ENCODE measurements around the gene TALDO1. TPM values are rescaled to one million over a fixed set of nuclear protein-coding genes. Genes with fewer than 3 reads are reported as not detected.

TALDO1 gene
- total RNA-seq = 100 to 1,000 TPM in 2 of 5 experiments, 10 to 100 TPM in 3; 61.4 to 272 (median 90.3) TPM
- 100 to 1,000 TPM; 179 to 214 TPM for polyA plus RNA-seq
- 28.1 reads per million, percentile 58 among the genes with 10 or more reads in this experiment for total RNA-seq

DNA sequence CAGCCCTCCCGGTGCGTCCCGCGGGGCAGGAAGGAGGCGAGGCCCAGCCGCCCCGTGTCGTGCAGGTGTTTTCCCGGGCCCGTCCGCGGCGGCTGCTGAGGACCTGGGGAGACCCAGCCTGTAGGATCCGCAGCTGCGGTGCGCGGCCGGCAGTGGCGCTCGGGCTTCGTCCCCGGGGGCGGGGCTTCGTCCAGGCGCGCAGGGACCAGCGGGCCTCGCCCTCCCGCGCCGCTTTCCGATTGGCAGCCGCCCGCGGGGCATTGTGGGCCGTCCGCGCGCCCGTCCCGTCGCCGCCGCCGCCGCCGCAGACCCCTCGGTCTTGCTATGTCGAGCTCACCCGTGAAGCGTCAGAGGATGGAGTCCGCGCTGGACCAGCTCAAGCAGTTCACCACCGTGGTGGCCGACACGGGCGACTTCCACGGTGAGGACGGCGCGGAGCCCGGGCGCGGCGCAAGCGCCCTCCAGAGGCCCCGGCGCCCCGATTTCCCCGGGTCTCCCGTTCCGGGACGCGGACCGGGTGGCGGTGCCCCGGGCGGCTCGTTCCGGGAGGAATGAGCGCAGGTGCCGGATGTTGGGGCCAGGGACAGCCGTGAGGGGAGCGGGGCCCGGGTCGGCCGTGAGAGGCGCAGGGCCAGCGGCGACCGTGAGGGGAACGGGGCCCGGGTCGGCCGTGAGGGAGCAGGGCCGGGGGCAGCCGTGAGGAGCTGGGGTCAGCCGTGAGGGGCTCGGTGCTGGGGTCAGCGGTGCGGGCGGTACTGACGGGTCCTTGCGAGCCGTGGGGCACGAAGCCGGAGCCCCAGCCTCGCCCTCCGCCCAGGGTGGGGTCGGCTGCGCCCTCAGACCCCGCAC is at the start of gene TALDO1:
TALDO1 (plus strand) TSS at position 307 of the 849 bp plus-strand sequence; CDS start at position 325, 18 bp downstream.
- DNase-seq = peak; percentile 54 to 96 (median 60)
- Histone ChIP-seq H3K27me3 (ENCODE audit: control insufficient read depth in 2 of 2, insufficient read depth in 2 of 2, low read length in 2 of 2) (no peaks in the 10 kb centered on the region), H3K27ac (ENCODE audit: low read depth, low read length) (peak within 1 kb of the TSS; percentile 80), H3K4me1 (ENCODE audit: control insufficient read depth in 2 of 2, insufficient read depth in 2 of 2, low read length in 2 of 2) (peaks cover 10% of the 10 kb centered on the region in 2 donors), H3K4me3 (ENCODE audit: low read length) (peak within 1 kb of the TSS; percentile 67), H3K36me3 (ENCODE audit: control insufficient read depth in 2 of 3, insufficient read depth in 3 of 3, low read length in 3 of 3) (peaks cover 0 to 5% (median 0%) of the 10 kb centered on the region in 3 experiments), H3K9me3 (ENCODE audit: control insufficient read depth in 2 of 3, low read length in 3 of 3) (no peaks in the 10 kb centered on the region)
- Mint-ChIP-seq H3K4me3 (peak within 1 kb of the TSS; percentile 80 to 93 (median 88)), H3K9me3 (no peaks in the 10 kb centered on the region), H3K36me3 (no peaks in the 10 kb centered on the region), H3K27me3 (no peaks in the 10 kb centered on the region), H3K4me1 (peaks cover 5 to 28% (median 19%) of the 10 kb centered on the region in 7 donors), H3K27ac (peak within 1 kb of the TSS; percentile 73 to 90 (median 83))
- CTCF ChIA-PET = interaction anchor here (0.6 to 2.9 kb wide), 5 partner anchors 17 to 511 kb away, joined by 3 to 8 read pairs (median 3); partner anchors contain the start of gene PSMD13
- POLR2A ChIA-PET = interaction anchor here (0.8 to 3.1 kb wide), 11 partner anchors 10 to 241 kb away, joined by 3 to 21 read pairs (median 4); partner anchors contain the start of genes GATD1, IRF7 and RNH1
- intact Hi-C loops (cut with micrococcal nuclease) = loop anchor here (1.0 to 5.0 kb wide), 7 partner anchors 17 to 180 kb away; partner anchors contain the start of genes AP2A2 (in 1 of the 2), CHID1 (in 1 of the 2) and GATD1 (in 1 of the 2)
- peak; percentile 92 for ATAC-seq

DNA sequence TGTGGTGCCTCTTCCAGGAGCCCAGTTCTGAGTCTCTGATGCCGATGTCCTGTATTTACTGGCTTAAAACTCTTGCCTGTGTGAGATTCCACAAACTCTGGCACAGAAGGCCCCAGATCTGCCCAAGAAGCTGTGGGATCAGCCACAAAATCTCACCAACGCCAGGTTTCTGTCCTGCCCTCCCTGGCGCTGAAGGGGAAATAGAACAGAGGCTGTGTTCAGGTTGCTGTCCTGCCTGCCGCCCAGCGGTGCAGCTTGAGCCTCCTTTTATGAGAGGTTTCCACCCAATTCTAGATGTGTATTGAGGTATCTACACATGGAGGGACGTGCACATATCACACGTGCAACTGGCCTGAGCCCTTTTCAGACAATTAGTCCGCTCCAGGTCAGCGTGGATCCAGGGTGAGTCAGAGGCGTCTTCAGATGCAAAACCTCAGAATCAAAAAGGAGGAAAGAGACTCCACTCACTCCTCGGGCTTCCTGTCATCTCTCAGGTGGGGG is 49.4 kb upstream of the TALDO1 start:
- peaks cover 0 to 5% (median 0%) of the 10 kb centered on the region in 5 donors for H3K36me3 Mint-ChIP-seq
- H3K4me1 ChIP-seq (ENCODE audit: control insufficient read depth in 2 of 2, insufficient read depth in 2 of 2, low read length in 2 of 2) = peaks cover 13 to 21% of the 10 kb centered on the region in 2 donors

DNA sequence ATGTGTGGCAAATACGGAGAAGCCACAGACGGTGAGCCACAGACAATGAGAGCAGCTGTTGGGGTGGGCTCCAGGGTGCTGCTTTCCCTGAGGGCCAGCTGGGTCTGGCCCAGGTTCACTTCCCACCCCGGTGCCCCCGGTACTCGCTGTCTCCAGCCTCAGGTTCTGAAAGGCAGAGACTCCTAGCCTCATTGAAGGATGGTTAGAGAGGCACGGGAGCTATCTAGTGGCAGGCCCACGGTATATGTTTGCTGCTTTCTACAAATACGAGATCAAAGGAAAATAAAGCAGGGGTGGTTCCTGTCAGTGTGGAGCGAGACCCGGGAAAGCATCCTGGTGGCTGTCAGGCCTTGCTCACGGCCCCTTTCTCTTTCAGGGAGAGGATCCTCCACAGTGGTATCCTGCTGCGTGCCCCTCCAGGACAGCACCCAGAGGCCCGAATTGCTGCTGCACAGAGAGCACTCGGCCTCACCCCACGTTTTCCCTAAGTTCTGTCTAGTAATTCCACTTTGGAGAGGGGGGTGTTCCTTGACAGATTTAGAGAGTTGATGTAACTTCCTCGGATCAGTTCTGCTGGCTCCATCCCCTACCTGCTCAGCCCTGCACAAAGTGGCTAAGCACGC is 48.7 kb upstream of the TALDO1 start:
- intact Hi-C loops (cut with micrococcal nuclease) = loop anchor here (5.0 to 10.0 kb wide), 2 partner anchors 161 to 284 kb away; partner anchors contain the start of genes HRAS (in 1 of the 2), LRRC56 (in 1 of the 2) and SIGIRR (in 1 of the 2)
- no peaks in the 10 kb centered on the region for H3K9me3 ChIP-seq (ENCODE audit: control insufficient read depth in 2 of 3, low read length in 3 of 3)
- no peaks in the 10 kb centered on the region for H3K9me3 Mint-ChIP-seq
- no peak overlapping the region for H3K4me3 ChIP-seq (ENCODE audit: low read length)
- DNase-seq (peak in 2 of 9 donors; percentile 23 to 37), ATAC-seq (no peak)
- H3K27me3 ChIP-seq (ENCODE audit: control insufficient read depth in 2 of 2, insufficient read depth in 2 of 2, low read length in 2 of 2) = no peaks in the 10 kb centered on the region
- H3K4me3 Mint-ChIP-seq = peak overlapping the region in 5 of 10 donors; percentile 21 to 84 (median 46)
- peak overlapping the region; percentile 100 for H3K27ac ChIP-seq (ENCODE audit: low read depth, low read length)
- peaks cover 0 to 32% (median 3%) of the 10 kb centered on the region in 3 experiments for H3K36me3 ChIP-seq (ENCODE audit: control insufficient read depth in 2 of 3, insufficient read depth in 3 of 3, low read length in 3 of 3)
- CTCF ChIA-PET = interaction anchor here (0.6 kb wide), 1 partner anchor 880 kb away, joined by 4 read pairs; no protein-coding TSS in a partner anchor
- peaks cover 0 to 5% (median 0%) of the 10 kb centered on the region in 5 donors for H3K36me3 Mint-ChIP-seq
- no peaks in the 10 kb centered on the region for H3K27me3 Mint-ChIP-seq
- H3K4me1 ChIP-seq (ENCODE audit: control insufficient read depth in 2 of 2, insufficient read depth in 2 of 2, low read length in 2 of 2) = peaks cover 10 to 14% of the 10 kb centered on the region in 2 donors
- peaks cover 17 to 27% (median 25%) of the 10 kb centered on the region in 7 donors for H3K4me1 Mint-ChIP-seq
- peak overlapping the region in 8 of 9 donors; percentile 71 to 98 (median 88) for H3K27ac Mint-ChIP-seq
- POLR2A ChIA-PET = interaction anchor here (0.8 to 1.5 kb wide), 2 partner anchors 23 to 123 kb away, joined by 4 to 6 read pairs; no protein-coding TSS in a partner anchor

More for the DNA sequence above, 49.4 kb upstream of the TALDO1 start:
- Mint-ChIP-seq H3K27ac (peak overlapping the region; percentile 60 to 98 (median 88)), H3K9me3 (peaks cover 0 to 4% (median 0%) of the 10 kb centered on the region in 11 donors), H3K4me3 (peak overlapping the region; percentile 12 to 90 (median 32)), H3K4me1 (peaks cover 25 to 34% (median 32%) of the 10 kb centered on the region in 7 donors), H3K27me3 (no peaks in the 10 kb centered on the region)
- H3K27ac ChIP-seq (ENCODE audit: low read depth, low read length) = peak overlapping the region; percentile 100
- no peak for ATAC-seq
- DNase-seq = no peak
- H3K27me3 ChIP-seq (ENCODE audit: control insufficient read depth in 2 of 2, insufficient read depth in 2 of 2, low read length in 2 of 2) = no peaks in the 10 kb centered on the region
- no peaks in the 10 kb centered on the region for H3K9me3 ChIP-seq (ENCODE audit: control insufficient read depth in 2 of 3, low read length in 3 of 3)
- POLR2A ChIA-PET = interaction anchor here (1.5 kb wide), 1 partner anchor 24 kb away, joined by 6 read pairs; no protein-coding TSS in a partner anchor
- H3K4me3 ChIP-seq (ENCODE audit: low read length) = no peak overlapping the region
- peaks cover 0 to 25% (median 3%) of the 10 kb centered on the region in 3 experiments for H3K36me3 ChIP-seq (ENCODE audit: control insufficient read depth in 2 of 3, insufficient read depth in 3 of 3, low read length in 3 of 3)
- CTCF ChIA-PET = interaction anchor here (0.6 to 2.8 kb wide), 2 partner anchors 28 to 881 kb away, joined by 4 to 16 read pairs; no protein-coding TSS in a partner anchor
- intact Hi-C loops (cut with micrococcal nuclease) = loop anchor here (2.0 to 10.0 kb wide), 4 partner anchors 35 to 283 kb away; partner anchors contain the start of genes HRAS (in 1 of the 2), LRRC56 (in 1 of the 2) and SIGIRR (in 1 of the 2)

DNA sequence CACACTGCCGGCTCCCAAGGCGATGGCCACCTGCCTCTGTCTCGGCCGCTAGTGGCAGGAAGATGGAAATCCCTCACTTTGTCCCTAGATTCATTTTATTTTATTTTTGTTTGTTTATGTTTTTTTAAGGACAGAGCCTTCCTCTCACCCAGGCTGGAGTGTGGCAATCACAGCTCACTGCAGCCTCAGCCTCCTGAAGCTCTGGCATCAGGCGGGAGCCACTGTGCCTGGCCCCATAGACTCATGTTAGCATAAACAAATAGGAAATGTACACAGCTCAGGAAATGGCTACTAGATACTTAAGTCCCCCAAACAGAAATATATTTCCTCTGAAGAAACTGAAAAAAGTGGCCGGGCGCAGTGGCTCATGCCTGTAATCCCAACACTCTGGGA is 48.2 kb upstream of the TALDO1 start:
- H3K9me3 Mint-ChIP-seq = no peaks in the 10 kb centered on the region
- H3K27me3 ChIP-seq (ENCODE audit: control insufficient read depth in 2 of 2, insufficient read depth in 2 of 2, low read length in 2 of 2) = no peaks in the 10 kb centered on the region
- H3K4me1 Mint-ChIP-seq = peaks cover 14 to 24% (median 22%) of the 10 kb centered on the region in 7 donors
- intact Hi-C loops (cut with micrococcal nuclease) = loop anchor here (5.0 to 10.0 kb wide), 2 partner anchors 162 to 284 kb away; partner anchors contain the start of genes HRAS (in 1 of the 2), LRRC56 (in 1 of the 2) and SIGIRR (in 1 of the 2)
- H3K4me3 Mint-ChIP-seq = no peak overlapping the region
- H3K27me3 Mint-ChIP-seq = no peaks in the 10 kb centered on the region
- peaks cover 0 to 5% (median 0%) of the 10 kb centered on the region in 5 donors for H3K36me3 Mint-ChIP-seq
- peaks cover 0 to 34% (median 3%) of the 10 kb centered on the region in 3 experiments for H3K36me3 ChIP-seq (ENCODE audit: control insufficient read depth in 2 of 3, insufficient read depth in 3 of 3, low read length in 3 of 3)
- no peak overlapping the region for H3K27ac ChIP-seq (ENCODE audit: low read depth, low read length)
- no peak for DNase-seq
- no peak for ATAC-seq
- no peaks in the 10 kb centered on the region for H3K9me3 ChIP-seq (ENCODE audit: control insufficient read depth in 2 of 3, low read length in 3 of 3)
- CTCF ChIA-PET = no interaction called here
- H3K4me1 ChIP-seq (ENCODE audit: control insufficient read depth in 2 of 2, insufficient read depth in 2 of 2, low read length in 2 of 2) = peaks cover 5 to 9% of the 10 kb centered on the region in 2 donors
- H3K4me3 ChIP-seq (ENCODE audit: low read length) = no peak overlapping the region
- peak overlapping the region in 1 of 9 donors; percentile 8 for H3K27ac Mint-ChIP-seq
- POLR2A ChIA-PET = interaction anchor here (0.8 to 1.2 kb wide), 2 partner anchors 23 to 123 kb away, joined by 3 to 4 read pairs; no protein-coding TSS in a partner anchor

DNA sequence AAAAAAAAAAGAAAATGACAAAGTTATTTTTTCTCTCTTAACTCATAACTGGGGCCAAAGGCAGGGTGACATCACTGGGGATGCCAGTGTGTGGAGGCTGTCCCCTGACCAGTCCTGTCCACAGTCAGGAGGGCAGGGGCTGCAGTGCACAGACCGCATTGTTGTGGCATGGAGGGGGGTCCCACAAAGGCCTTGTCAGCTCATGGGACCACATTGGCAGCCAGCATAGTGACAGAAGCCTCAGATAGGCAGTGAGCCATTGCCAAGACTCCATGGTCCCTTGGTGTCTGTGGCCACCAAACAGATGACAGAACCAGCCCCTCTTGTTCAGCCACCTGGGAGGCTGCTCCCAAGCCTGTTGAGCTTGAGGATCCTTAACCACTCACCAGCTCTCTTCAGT is 47.5 kb upstream of the TALDO1 start:
- H3K4me1 Mint-ChIP-seq = peaks cover 14 to 24% (median 22%) of the 10 kb centered on the region in 7 donors
- ATAC-seq = no peak
- H3K36me3 Mint-ChIP-seq = peaks cover 0 to 5% (median 0%) of the 10 kb centered on the region in 5 donors
- Histone ChIP-seq H3K27me3 (ENCODE audit: control insufficient read depth in 2 of 2, insufficient read depth in 2 of 2, low read length in 2 of 2) (no peaks in the 10 kb centered on the region), H3K36me3 (ENCODE audit: control insufficient read depth in 2 of 3, insufficient read depth in 3 of 3, low read length in 3 of 3) (peaks cover 0 to 34% (median 3%) of the 10 kb centered on the region in 3 experiments), H3K4me3 (ENCODE audit: low read length) (no peak overlapping the region), H3K9me3 (ENCODE audit: control insufficient read depth in 2 of 3, low read length in 3 of 3) (no peaks in the 10 kb centered on the region), H3K4me1 (ENCODE audit: control insufficient read depth in 2 of 2, insufficient read depth in 2 of 2, low read length in 2 of 2) (peaks cover 4 to 7% of the 10 kb centered on the region in 2 donors), H3K27ac (ENCODE audit: low read depth, low read length) (no peak overlapping the region)
- peak overlapping the region in 1 of 9 donors; percentile 18 for H3K27ac Mint-ChIP-seq
- H3K27me3 Mint-ChIP-seq = no peaks in the 10 kb centered on the region
- intact Hi-C loops (cut with micrococcal nuclease) = loop anchor here (5.0 to 10.0 kb wide), 2 partner anchors 162 to 285 kb away; partner anchors contain the start of genes HRAS (in 1 of the 2), LRRC56 (in 1 of the 2) and SIGIRR (in 1 of the 2)
- DNase-seq = no peak
- CTCF ChIA-PET = no interaction called here
- H3K9me3 Mint-ChIP-seq = no peaks in the 10 kb centered on the region
- POLR2A ChIA-PET = interaction anchor here (0.6 to 1.2 kb wide), 4 partner anchors 17 to 352 kb away, joined by 3 to 4 read pairs (median 3); no protein-coding TSS in a partner anchor
- H3K4me3 Mint-ChIP-seq = no peak overlapping the region

Measured in naive thymus-derived CD4-positive, alpha-beta T cell (primary cell).